Urinary bladder (tissue), 4 donors: ENCODE results near the gene DKK3. TPM values are rescaled to one million over a fixed set of nuclear protein-coding genes. Genes with fewer than 3 reads are reported as not detected.

ENCODE experiments used
- DNase-seq: peaks from one replicate; pipeline ENCODE4 v3.0.0-alpha.2; 2015; ENCODE audit errors: extremely low spot score
- H3K27ac ChIP-seq: one replicate; pipeline ENCODE4 v1.5.1; 2013; ENCODE audit warnings: low read depth, mild to moderate bottlenecking, moderate library complexity
- H3K36me3 ChIP-seq: one replicate; pipeline ENCODE4 v1.6.1; 2013; ENCODE audit warnings: mild to moderate bottlenecking, moderate library complexity; ENCODE audit not compliant: insufficient read depth
- H3K4me1 ChIP-seq: one replicate; pipeline ENCODE4 v1.6.1; 2013; ENCODE audit warnings: mild to moderate bottlenecking, moderate library complexity; ENCODE audit not compliant: insufficient read depth
- H3K4me3 ChIP-seq: one replicate; pipeline ENCODE4 v1.5.1; 2013; ENCODE audit warnings: low read depth, low read length
- WGBS: extraction: QIAGEN DNeasy Blood & Tissue Kit; methylation state at CpG from one replicate; pipeline ENCODE4 v1.1.7; 2013; 5-methylcytosine and 5-hydroxymethylcytosine counted together
- polyA plus RNA-seq: library from polyadenylated mRNA; stranded (reverse); fragments of 200-250 nt; gene quantifications from one replicate; pipeline ENCODE4 v1.2.3, GENCODE V29; 2013
- total RNA-seq: library from RNA; depleted of rRNA; stranded (reverse); fragments of >200 nt; gene quantifications from one replicate; pipeline ENCODE4 v1.2.3, GENCODE V29; 2014
- donor health status: healthy with polysubstance abuse.
- donor health status: healthy.

Gene DKK3
- total and polyA plus RNA-seq, 2 donors: 100 to 173 TPM

DNA sequence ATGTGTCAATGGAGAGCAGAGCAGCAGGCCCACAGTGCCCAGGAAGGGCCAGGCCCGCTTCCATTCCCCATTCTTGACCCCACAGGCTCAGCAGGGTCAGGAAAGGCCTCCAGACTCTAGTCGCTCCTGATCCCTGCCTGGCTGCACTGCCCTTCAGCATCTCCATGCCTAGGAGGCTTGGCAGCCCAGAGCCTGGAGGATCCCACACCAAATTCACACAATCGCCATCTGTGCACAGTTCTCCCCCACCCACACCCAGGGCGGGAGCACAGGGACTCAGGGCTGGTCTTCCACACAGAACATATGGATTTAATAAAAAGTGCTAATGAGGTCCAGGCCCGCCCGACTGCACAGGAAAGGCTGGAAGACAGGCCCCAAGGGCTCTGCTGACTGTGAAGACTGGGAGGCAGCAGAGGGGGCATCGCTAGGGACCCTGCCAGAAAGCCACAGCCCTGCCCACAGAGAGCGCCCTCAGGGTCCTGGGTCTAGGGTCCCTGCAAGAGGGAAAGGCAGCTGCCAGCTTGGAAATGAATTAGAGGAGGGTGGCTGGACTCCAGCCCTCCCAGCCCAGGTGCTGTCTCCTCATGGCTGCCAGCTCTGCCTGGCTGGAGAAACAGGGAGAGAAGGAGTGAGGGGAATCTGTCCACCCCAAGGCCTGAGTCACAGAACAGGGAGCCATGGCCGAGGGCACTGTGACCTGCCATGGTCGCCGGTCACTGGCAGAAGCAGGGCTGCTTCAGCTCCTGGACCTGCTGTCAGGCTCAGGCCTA, 39.7 kb downstream of the DKK3 start:
- no peaks in the 10 kb centered on the region for H3K36me3 ChIP-seq
- no peak for DNase-seq

DNA sequence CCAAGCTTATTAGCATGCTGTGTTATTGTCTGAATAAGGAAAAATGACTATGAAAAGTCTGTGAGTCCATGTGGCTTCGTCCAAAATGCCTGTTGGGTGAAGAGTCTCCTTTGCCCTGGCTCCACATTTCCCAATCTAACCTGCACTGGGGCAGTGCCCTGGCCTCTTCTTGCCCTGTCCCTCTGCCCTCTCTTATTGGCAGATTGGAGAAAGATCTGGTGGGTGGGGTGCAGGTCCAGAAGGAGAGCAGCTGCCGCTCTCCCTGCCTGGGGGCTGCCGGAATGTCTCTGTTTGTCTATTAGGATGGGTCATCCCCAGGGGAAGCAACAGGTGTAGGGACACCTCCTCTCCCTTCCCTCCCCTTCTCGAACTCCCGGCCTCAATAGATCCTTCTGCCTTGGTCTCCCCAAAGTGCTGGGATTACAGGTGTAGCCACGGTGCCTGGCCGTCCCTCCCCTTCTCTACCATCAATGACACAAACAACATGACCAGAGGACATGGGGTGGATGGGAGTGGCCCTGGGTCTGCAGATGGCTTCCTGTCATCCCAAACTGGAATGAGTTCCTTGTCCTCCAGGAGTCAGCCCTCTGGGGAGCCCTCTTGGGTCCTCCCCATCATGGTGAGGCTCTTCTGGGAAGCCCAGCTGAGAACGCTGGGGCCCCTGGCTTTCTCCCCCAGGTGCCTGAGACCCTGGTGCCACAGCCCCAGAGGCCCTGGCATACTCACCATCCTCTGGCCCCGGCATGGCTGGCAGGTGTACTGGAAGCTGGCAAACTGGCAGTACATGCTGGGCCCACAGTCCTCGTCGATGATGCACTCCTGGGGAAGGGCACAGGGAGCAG, 40.5 kb downstream of the DKK3 start:
- Histone ChIP-seq H3K36me3 (no peaks in the 10 kb centered on the region), H3K4me1 (no peaks in the 10 kb centered on the region), H3K4me3 (no peak overlapping the region), H3K27ac (no peak overlapping the region)
- 91% methylated on average over 11 of the region's 11 CpGs for WGBS
- DNase-seq: no peak

More for the DNA sequence above, 39.7 kb downstream of the DKK3 start:
- 73% methylated on average over 11 of the region's 11 CpGs for WGBS
- Histone ChIP-seq H3K4me3 (no peak overlapping the region), H3K4me1 (no peaks in the 10 kb centered on the region), H3K27ac (no peak overlapping the region)

DNA sequence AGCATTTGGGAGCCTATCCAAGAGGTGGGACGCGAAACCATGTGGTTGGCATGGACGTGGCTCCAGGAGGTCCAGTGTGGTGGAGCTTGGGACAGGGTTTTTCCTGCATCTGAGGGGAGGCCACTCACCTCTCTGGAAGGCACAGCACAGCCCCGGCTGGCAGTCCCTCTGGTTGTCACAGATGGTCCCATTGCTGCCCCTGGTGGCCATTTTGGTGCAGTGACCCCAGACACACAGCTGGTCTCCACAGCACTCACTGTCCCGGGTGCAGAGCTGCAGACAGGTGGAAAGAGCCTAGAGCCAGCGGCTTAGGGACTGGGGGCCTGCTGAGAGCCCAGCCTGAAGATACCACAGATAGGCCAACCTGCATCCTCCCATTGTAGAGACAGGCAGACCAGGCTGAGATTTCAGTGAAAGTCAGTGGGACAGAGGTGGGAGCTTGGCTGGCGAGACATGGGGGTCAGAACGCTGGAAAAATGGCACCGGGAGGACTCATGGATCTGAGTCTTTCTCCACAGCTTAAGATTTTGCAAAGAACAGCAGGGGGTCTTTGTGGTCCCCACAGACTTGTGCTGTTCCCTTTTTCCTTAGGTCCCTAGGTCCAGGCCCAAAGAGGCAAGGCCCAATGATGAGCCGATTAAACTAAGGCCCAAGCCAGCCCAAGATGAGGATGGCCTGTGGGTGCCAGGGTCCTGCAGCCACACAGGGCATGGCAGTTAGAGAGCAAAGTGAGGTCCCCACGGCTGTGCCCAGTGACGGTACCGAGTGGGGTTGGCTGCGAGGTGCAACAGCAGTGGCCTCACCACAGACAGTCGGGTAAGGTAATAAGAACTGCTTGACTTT, 41.4 kb downstream of the DKK3 start:
- Histone ChIP-seq H3K4me3 (no peak overlapping the region), H3K27ac (no peak overlapping the region), H3K36me3 (no peaks in the 10 kb centered on the region), H3K4me1 (no peaks in the 10 kb centered on the region)
- no peak for DNase-seq
- WGBS: 80% methylated on average over 15 of the region's 15 CpGs

DNA sequence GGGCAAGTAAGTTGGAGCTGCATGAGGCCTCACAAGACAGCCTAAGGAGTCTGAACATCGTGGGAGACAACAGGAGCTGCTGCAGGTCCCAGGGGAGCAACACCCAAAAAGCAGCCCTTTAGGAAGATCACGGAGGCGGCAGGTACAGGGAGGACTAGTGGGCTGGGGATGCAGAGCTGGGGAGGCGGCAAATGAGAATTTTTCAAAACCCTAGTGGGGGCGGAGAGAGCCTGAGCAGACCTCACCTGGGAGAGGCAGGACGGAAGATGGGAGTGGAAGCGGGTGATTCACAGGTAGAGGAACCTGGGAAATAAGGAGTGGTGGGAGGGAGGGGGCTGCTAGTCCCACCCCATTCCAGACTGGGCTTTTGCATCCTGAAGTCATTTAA, 42.1 kb downstream of the DKK3 start:
- Histone ChIP-seq H3K36me3 (no peaks in the 10 kb centered on the region), H3K4me3 (no peak overlapping the region), H3K27ac (no peak overlapping the region), H3K4me1 (no peaks in the 10 kb centered on the region)
- 97% methylated on average over 7 of the region's 7 CpGs for WGBS
- no peak for DNase-seq

DNA sequence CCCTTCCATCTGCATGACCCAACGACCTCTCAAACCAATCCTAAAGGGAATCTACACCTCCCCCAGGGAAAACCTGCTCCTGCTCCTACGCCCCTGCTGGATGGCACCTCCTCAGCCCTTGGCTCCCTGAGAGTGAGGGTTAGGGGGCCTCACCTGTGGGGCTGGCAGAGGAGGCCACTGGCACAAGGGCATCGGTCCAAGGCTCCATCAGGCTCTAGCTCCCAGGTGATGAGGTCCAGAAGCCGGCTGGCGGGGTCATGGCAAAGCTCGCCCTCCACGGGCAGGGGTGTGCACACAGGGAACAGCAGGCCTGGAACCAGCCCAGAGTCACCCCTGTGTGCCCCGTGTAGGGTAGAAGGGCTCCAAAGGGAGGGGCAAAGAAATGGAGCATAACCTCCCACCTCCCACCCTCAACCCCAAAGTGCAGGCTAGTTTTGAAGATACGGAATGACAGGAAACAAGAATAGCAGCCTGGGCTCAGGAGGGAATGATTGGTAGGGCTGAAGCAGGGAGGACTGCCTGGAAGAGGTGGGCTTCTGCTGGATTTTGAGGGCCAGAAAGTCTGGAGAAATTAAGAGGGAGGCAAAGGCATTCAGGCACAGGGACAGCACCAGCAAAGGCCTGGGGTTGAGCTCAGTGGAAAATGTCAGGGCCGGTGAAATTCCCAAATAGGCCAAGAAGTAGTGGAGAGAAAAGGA, 42.6 kb downstream of the DKK3 start:
- no peak for DNase-seq
- H3K27ac ChIP-seq: no peak overlapping the region
- H3K4me3 ChIP-seq: no peak overlapping the region
- WGBS: 94% methylated on average over 10 of the region's 10 CpGs
- H3K4me1 ChIP-seq: no peaks in the 10 kb centered on the region
- H3K36me3 ChIP-seq: no peaks in the 10 kb centered on the region

DNA sequence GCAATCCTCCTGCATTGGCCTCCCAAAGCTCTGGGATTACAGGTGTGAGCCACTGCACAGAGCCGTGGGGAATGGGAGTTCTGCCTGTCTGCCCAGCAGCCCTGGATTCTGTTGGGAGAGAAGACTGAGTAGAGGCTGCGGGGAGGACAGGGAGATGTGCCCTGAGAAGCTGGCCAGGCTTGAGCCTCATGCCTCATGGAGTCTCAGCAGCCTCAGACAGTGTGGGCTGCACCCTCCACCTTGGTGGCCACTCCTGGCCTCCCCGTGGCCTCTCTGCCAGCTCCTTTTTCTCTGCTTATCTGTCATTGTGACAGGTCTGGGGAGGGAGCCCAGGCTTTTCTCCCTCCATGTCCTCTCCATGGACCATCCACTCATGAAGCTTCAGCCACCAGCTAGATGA, 43.2 kb downstream of the DKK3 start:
- no peak overlapping the region for H3K27ac ChIP-seq
- WGBS: 81% methylated on average over 3 of the region's 3 CpGs
- H3K4me3 ChIP-seq: no peak overlapping the region
- H3K36me3 ChIP-seq: no peaks in the 10 kb centered on the region
- no peak for DNase-seq
- H3K4me1 ChIP-seq: no peaks in the 10 kb centered on the region

DNA sequence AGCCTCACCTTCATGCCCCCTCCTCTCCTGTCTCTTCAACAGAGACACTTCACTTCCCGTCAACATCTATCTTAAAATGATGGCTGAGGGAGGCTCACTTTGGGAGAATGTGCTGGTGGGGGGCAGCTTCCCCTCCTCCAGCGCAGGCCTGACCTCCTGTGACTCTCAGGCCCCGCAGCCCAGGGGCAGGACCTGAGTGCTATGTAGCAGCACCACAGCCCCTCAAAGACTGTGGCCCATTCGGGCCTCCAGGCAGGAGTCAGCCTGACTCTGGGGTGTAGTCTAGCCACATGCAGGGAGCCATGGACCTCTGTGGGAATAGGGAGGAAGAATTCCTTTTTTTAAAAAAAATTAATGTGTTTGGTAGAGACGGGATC, 43.7 kb downstream of the DKK3 start:
- H3K36me3 ChIP-seq: no peaks in the 10 kb centered on the region
- H3K4me3 ChIP-seq: no peak overlapping the region
- H3K4me1 ChIP-seq: no peaks in the 10 kb centered on the region
- WGBS: 93% methylated on average over 5 of the region's 5 CpGs
- no peak overlapping the region for H3K27ac ChIP-seq
- DNase-seq: no peak

DNA sequence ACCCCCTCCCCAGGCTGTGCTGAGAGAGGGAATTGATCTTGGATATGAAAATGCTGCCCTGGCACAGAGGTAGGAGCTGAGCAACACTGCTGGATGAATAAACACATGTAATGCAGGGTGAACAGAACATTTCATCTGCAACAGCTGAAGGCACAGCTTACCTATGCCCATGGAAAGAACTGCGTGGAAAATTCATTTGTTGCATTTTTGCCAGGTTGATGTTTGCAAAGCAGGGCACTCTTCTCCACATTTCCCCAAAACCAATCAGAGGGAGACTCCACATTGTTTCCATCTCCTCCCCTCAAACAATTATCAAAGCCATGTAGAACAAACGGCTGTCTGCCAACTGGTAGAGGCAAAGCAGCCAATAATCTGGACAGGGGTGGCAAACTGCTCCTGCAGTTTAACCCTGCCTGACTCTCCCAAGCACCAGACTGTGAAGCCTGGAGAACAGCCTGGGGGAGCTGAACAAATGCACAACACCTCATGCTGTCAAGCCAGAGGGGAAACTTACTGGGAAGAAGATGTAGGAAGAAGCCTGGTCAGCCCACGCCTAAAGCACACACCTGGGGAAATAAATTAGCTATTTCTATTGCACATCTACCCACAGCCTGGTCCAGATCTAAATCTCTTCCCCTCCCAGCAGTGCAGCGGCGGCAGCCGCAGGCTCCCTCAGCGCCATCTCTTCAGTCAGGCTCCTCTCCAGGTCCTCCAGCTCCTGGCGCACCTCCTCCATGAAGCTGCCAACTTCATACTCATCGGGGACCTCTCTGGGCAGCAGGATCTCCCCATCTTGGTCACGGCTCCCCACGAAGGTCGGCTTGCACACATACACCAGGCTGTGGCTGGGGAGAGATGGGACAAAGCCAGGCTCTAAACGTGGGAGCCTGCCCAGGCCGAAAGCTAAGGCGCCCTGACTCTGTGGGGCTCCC, 44.3 kb downstream of the DKK3 start:
- H3K4me3 ChIP-seq: no peak overlapping the region
- WGBS: 79% methylated on average over 15 of the region's 15 CpGs
- no peaks in the 10 kb centered on the region for H3K4me1 ChIP-seq
- no peak overlapping the region for H3K27ac ChIP-seq
- no peaks in the 10 kb centered on the region for H3K36me3 ChIP-seq
- DNase-seq: no peak

DNA sequence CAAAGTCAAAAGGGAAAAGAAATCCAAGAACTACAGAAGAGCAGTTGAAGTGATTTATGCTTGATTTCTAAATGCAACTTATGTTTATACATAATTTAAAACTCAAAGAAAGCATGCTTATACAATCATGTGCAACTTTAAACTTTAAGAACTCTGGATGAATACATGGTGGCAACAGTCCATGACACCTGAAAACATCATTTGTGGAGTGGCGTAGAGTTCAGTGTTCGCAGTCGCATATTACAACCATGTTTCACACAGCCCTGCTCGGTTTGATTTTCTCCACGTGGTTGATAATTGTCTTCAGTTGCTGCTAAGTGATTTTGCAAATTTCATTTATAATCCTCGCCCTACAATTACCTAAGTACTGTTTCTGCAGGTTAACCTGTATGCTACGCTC, 45.4 kb downstream of the DKK3 start:
- DNase-seq: no peak
- Histone ChIP-seq H3K4me3 (no peak overlapping the region), H3K36me3 (no peaks in the 10 kb centered on the region), H3K4me1 (no peaks in the 10 kb centered on the region), H3K27ac (no peak overlapping the region)
- 85% methylated on average over 7 of the region's 7 CpGs for WGBS

DNA sequence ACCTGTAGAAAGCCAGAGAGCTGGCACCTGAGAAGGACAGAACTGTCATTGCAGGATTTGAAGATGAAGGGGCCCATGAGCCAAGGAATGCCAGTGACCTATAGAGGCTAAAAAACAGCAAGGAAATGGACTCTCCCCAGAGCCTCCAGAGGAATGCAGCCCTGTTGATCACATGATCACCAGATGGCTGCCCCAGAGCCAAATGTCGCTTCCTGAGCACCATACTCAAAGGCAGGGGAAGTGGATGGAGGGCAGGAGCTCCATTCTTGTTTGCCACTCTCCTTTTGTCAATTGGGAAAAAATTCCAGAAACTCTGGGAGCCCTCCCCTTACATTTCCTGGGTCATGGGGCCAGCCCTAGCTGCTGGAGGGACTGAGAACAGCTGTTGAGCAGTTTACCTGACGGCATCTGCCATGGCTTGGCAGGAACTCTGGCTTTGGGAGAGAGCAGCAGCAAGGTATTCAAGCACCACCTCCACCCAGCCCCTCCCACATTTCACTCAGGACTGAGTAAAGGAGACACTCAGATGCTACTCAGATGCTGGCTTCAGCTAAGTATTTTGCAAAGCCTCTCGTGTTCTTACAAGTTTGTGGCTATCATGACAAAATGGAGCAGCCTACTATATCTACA, 46.9 kb downstream of the DKK3 start:
- Histone ChIP-seq H3K4me3 (no peak overlapping the region), H3K27ac (no peak overlapping the region), H3K4me1 (no peaks in the 10 kb centered on the region), H3K36me3 (peaks cover 2% of the 10 kb centered on the region)
- DNase-seq: no peak
- 96% methylated on average over 3 of the region's 3 CpGs for WGBS

DNA sequence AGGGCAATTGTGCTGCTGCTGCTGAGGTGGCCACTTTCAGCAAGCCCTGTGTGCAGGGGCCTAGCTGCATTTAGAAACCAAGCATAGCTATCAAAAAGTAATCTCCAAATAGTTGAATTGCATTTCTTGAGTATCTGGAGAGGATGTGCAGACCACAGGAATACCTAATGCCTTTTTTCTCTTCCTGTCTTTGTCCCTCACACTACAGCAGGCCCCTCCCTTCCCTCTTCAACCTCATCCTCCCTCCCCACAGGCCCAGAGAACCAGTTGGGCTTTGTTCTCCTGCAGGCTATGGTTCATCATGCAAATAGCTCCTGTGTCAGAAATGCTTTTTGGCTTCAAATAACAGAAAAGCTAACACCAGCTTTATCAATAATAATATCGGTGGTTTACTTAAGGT, 47.7 kb downstream of the DKK3 start:
- Histone ChIP-seq H3K27ac (no peak overlapping the region), H3K36me3 (peaks cover 4% of the 10 kb centered on the region), H3K4me1 (no peaks in the 10 kb centered on the region), H3K4me3 (no peak overlapping the region)
- 89% methylated on average over 1 of the region's 1 CpG for WGBS
- no peak for DNase-seq

DNA sequence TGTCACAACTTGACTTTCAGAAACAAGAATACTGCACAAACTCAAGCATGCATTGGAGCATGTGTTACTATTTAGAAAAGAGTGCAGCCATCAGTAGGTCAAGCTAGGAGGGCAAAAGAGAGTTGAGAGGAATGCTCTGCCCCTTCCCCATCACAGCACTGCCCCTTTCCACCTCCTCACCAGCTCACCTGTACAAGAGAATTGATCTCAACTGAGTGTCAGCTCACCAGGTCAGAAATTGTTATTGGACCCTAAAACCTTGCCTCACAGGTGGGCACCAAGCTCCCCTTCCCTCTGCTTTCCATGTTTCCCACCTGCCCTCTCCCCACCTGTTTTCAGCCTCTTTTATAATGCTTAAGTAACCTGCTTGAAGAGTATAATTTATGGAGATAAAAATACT, 48.8 kb downstream of the DKK3 start:
- Histone ChIP-seq H3K27ac (no peak overlapping the region), H3K4me1 (no peaks in the 10 kb centered on the region), H3K4me3 (no peak overlapping the region), H3K36me3 (peaks cover 4% of the 10 kb centered on the region)
- no peak for DNase-seq
